ENCODE measurements around the gene TRIM54. TPM values are rescaled to one million over a fixed set of nuclear protein-coding genes. Genes with fewer than 3 reads are reported as not detected.

The TRIM54 gene
- total RNA-seq, 1 experiment from 2014 or later: 2.8 TPM

- POLR2A ChIA-PET (ENCODE audit: low non-redundant PET): interaction anchor here (0.5 kb wide), 1 partner anchor 1096 kb away, joined by 4 read pairs; no protein-coding TSS in a partner anchor
- intact Hi-C loops (cut with micrococcal nuclease; ENCODE audit: unreplicated experiment): no loop called here
- CTCF ChIA-PET: no interaction called here
These were observed 45.6 kb upstream of the TRIM54 start for GRCh38 chr2:27236626-27237025.

GRCh38 chr2:27237341-27237945 lies 44.8 kb upstream of the TRIM54 start:
- CTCF ChIA-PET: no interaction called here
- intact Hi-C loops (cut with micrococcal nuclease; ENCODE audit: unreplicated experiment): no loop called here
- no peak for TF ChIP-seq EZH2 (IDR thresholded peaks at IDR 0.05; ENCODE audit: borderline replicate concordance, low read depth, low read length, poor library complexity, severe bottlenecking)
- TF ChIP-seq, protein P1, sequence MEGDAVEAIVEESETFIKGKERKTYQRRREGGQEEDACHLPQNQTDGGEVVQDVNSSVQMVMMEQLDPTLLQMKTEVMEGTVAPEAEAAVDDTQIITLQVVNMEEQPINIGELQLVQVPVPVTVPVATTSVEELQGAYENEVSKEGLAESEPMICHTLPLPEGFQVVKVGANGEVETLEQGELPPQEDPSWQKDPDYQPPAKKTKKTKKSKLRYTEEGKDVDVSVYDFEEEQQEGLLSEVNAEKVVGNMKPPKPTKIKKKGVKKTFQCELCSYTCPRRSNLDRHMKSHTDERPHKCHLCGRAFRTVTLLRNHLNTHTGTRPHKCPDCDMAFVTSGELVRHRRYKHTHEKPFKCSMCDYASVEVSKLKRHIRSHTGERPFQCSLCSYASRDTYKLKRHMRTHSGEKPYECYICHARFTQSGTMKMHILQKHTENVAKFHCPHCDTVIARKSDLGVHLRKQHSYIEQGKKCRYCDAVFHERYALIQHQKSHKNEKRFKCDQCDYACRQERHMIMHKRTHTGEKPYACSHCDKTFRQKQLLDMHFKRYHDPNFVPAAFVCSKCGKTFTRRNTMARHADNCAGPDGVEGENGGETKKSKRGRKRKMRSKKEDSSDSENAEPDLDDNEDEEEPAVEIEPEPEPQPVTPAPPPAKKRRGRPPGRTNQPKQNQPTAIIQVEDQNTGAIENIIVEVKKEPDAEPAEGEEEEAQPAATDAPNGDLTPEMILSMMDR (conservative IDR thresholded peaks at IDR 0.05; ENCODE audit: low read depth, low read length): no peak

More at GRCh38 chr2:27236626-27237025, 45.6 kb upstream of the TRIM54 start:
- BruUV-seq (replicated peaks): no TSS peak
- H3K27me3 ChIP-seq (replicated peaks; ENCODE audit: insufficient read depth, low read depth, low read length, poor library complexity): no peaks in the 10 kb centered on the region
- TF ChIP-seq, protein P1 (conservative IDR thresholded peaks at IDR 0.05; ENCODE audit: low read depth, low read length): no peak
- TF ChIP-seq EZH2 (IDR thresholded peaks at IDR 0.05; ENCODE audit: borderline replicate concordance, low read depth, low read length, poor library complexity, severe bottlenecking): no peak
- no peak for DNase-seq (ENCODE audit: low spot score)
- H3K4me3 ChIP-seq (ENCODE audit: low read depth, low read length, poor library complexity, severe bottlenecking): no peak overlapping the region
- no peaks in the 10 kb centered on the region for H3K9me3 ChIP-seq (ENCODE audit: low read depth, low read length, poor library complexity, severe bottlenecking)
- no peak overlapping the region for H3K27ac ChIP-seq (ENCODE audit: low read depth, low read length, poor library complexity, severe bottlenecking)
- H3K36me3 ChIP-seq (ENCODE audit: insufficient read depth, low read length, poor library complexity, severe bottlenecking): peaks cover 100% of the 10 kb centered on the region
- H3K4me1 ChIP-seq (ENCODE audit: insufficient read depth, low read length, poor library complexity, severe bottlenecking): no peaks in the 10 kb centered on the region

DNA sequence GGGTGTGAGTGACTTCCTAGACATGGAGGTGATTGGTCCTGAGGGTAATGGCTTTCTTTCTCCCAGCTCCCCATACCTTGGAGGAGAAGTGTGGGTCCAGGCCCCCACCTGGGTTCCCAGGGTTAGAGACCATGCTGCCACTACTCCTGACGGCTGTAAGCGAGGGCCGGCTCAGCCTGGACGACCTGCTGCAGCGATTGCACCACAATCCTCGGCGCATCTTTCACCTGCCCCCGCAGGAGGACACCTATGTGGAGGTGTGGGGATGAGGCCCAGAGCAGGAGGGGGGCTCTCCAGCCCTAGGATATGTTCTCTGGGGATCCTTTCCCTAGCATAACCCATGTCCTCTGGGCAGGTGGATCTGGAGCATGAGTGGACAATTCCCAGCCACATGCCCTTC lies 43.3 kb upstream of the TRIM54 start:
- ChIA-PET CTCF (no interaction called here), POLR2A (ENCODE audit: low non-redundant PET) (no interaction called here)
- Histone ChIP-seq H3K4me1 (ENCODE audit: insufficient read depth, low read length, poor library complexity, severe bottlenecking) (no peaks in the 10 kb centered on the region), H3K36me3 (ENCODE audit: insufficient read depth, low read length, poor library complexity, severe bottlenecking) (peaks cover 100% of the 10 kb centered on the region), H3K4me3 (ENCODE audit: low read depth, low read length, poor library complexity, severe bottlenecking) (no peak overlapping the region), H3K9me3 (ENCODE audit: low read depth, low read length, poor library complexity, severe bottlenecking) (no peaks in the 10 kb centered on the region), H3K27me3 (replicated peaks; ENCODE audit: insufficient read depth, low read depth, low read length, poor library complexity) (no peaks in the 10 kb centered on the region), H3K27ac (ENCODE audit: low read depth, low read length, poor library complexity, severe bottlenecking) (no peak overlapping the region)
- intact Hi-C loops (cut with micrococcal nuclease; ENCODE audit: unreplicated experiment): no loop called here
- no peak for DNase-seq (ENCODE audit: low spot score)
- BruUV-seq (replicated peaks): no TSS peak
- no peak for TF ChIP-seq EZH2 (IDR thresholded peaks at IDR 0.05; ENCODE audit: borderline replicate concordance, low read depth, low read length, poor library complexity, severe bottlenecking)
- TF ChIP-seq, protein P1 (conservative IDR thresholded peaks at IDR 0.05; ENCODE audit: low read depth, low read length): no peak

More at GRCh38 chr2:27237341-27237945, 44.8 kb upstream of the TRIM54 start:
- H3K9me3 ChIP-seq (ENCODE audit: low read depth, low read length, poor library complexity, severe bottlenecking): no peaks in the 10 kb centered on the region
- H3K4me1 ChIP-seq (ENCODE audit: insufficient read depth, low read length, poor library complexity, severe bottlenecking): no peaks in the 10 kb centered on the region
- H3K36me3 ChIP-seq (ENCODE audit: insufficient read depth, low read length, poor library complexity, severe bottlenecking): peaks cover 100% of the 10 kb centered on the region
- no peak overlapping the region for H3K4me3 ChIP-seq (ENCODE audit: low read depth, low read length, poor library complexity, severe bottlenecking)
- BruUV-seq (replicated peaks): no TSS peak
- H3K27ac ChIP-seq (ENCODE audit: low read depth, low read length, poor library complexity, severe bottlenecking): no peak overlapping the region
- POLR2A ChIA-PET (ENCODE audit: low non-redundant PET): no interaction called here
- DNase-seq (ENCODE audit: low spot score): no peak
- no peaks in the 10 kb centered on the region for H3K27me3 ChIP-seq (replicated peaks; ENCODE audit: insufficient read depth, low read depth, low read length, poor library complexity)

All from A673 (cell line).